Urinary bladder (tissue), 4 donors: ENCODE measurements around the gene CEP295NL. TPM values are rescaled to one million over a fixed set of nuclear protein-coding genes. Genes with fewer than 3 reads are reported as not detected.
"Not testable (repeated sequence)": the region's sequence is repeated elsewhere in the genome, so short reads cannot be mapped to it uniquely, and the experiment has no call there.

Experiments used
- DNase-seq: peaks from one replicate; pipeline ENCODE4 v3.0.0-alpha.2; 2015; ENCODE audit errors: extremely low spot score
- H3K27ac ChIP-seq: one replicate; pipeline ENCODE4 v1.5.1; 2013; ENCODE audit warnings: low read depth, mild to moderate bottlenecking, moderate library complexity
- H3K36me3 ChIP-seq: one replicate; pipeline ENCODE4 v1.6.1; 2013; ENCODE audit warnings: mild to moderate bottlenecking, moderate library complexity; ENCODE audit not compliant: insufficient read depth
- H3K4me1 ChIP-seq: one replicate; pipeline ENCODE4 v1.6.1; 2013; ENCODE audit warnings: mild to moderate bottlenecking, moderate library complexity; ENCODE audit not compliant: insufficient read depth
- H3K4me3 ChIP-seq: one replicate; pipeline ENCODE4 v1.5.1; 2013; ENCODE audit warnings: low read depth, low read length
- WGBS: extraction: QIAGEN DNeasy Blood & Tissue Kit; methylation state at CpG from one replicate; pipeline ENCODE4 v1.1.7; 2013; 5-methylcytosine and 5-hydroxymethylcytosine counted together
- polyA plus RNA-seq: library from polyadenylated mRNA; stranded (reverse); fragments of 200-250 nt; gene quantifications from one replicate; pipeline ENCODE4 v1.2.3, GENCODE V29; 2013
- total RNA-seq: library from RNA; depleted of rRNA; stranded (reverse); fragments of >200 nt; gene quantifications from one replicate; pipeline ENCODE4 v1.2.3, GENCODE V29; 2014
- donor health status: healthy with polysubstance abuse.
- donor health status: healthy.

The CEP295NL gene
- total and polyA plus RNA-seq, 2 donors = 0.28 to 4.8 TPM

- peak overlapping the region; percentile 84 for H3K27ac ChIP-seq
- DNase-seq = no peak
- 27% methylated on average over 14 of the region's 14 CpGs for WGBS
- H3K4me3 ChIP-seq = no peak overlapping the region
- no peaks in the 10 kb centered on the region for H3K36me3 ChIP-seq
- no peaks in the 10 kb centered on the region for H3K4me1 ChIP-seq
Observed at GRCh38 chr17:78882540-78883088, 20.4 kb downstream of the CEP295NL start.

- 18% methylated on average over 28 of the region's 28 CpGs for WGBS
- peak overlapping the region; percentile 66 for H3K27ac ChIP-seq
- no peaks in the 10 kb centered on the region for H3K36me3 ChIP-seq
- H3K4me3 ChIP-seq = no peak overlapping the region
- peak; percentile 47 for DNase-seq
- no peaks in the 10 kb centered on the region for H3K4me1 ChIP-seq
Observed at GRCh38 chr17:78879635-78880186, 23.3 kb downstream of the CEP295NL start.

GRCh38 chr17:78878871-78879527, 24.0 kb downstream of the CEP295NL start:
- Histone ChIP-seq H3K4me1 (no peaks in the 10 kb centered on the region), H3K27ac (peak overlapping the region; percentile 66), H3K36me3 (no peaks in the 10 kb centered on the region), H3K4me3 (no peak overlapping the region)
- WGBS = 77% methylated on average over 14 of the region's 14 CpGs
- DNase-seq = no peak

- no peaks in the 10 kb centered on the region for H3K36me3 ChIP-seq
- H3K4me1 ChIP-seq = no peaks in the 10 kb centered on the region
- no peak overlapping the region for H3K27ac ChIP-seq
- no peak for DNase-seq
- H3K4me3 ChIP-seq = no peak overlapping the region
- 89% methylated on average over 15 of the region's 15 CpGs for WGBS
Observed at GRCh38 chr17:78878261-78878660, 24.7 kb downstream of the CEP295NL start.

DNA sequence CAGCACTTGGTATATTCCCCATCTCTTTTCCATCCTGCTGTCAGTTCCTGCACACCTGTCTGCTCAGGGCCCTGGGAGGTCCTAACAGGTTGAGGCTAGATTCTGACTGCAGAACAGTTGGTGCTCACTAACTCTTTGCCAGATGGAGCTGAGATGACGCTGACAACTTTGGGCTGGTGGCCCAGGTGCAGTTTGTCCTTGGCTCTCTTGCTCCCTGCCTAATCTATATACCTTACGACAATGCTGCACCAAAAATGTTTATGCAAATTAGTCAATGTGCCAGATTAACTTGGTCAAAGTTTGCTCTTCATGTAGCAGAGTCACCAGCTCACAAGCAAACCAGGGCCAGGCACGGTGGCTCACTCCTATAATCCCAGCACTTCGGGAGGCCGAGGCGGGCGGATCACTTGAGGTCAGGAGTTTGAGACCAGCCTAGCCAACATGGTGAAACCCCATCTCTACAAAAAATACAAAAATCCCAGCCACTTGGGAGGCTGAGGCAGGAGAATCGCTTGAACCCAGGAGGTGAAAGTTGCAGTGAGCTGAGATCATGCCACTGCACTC, 26.0 kb downstream of the CEP295NL start:
- H3K36me3 ChIP-seq, H3K4me3 ChIP-seq, H3K27ac ChIP-seq, DNase-seq, H3K4me1 ChIP-seq: not testable (repeated sequence)
- WGBS = 90% methylated on average over 8 of the region's 8 CpGs

DNA sequence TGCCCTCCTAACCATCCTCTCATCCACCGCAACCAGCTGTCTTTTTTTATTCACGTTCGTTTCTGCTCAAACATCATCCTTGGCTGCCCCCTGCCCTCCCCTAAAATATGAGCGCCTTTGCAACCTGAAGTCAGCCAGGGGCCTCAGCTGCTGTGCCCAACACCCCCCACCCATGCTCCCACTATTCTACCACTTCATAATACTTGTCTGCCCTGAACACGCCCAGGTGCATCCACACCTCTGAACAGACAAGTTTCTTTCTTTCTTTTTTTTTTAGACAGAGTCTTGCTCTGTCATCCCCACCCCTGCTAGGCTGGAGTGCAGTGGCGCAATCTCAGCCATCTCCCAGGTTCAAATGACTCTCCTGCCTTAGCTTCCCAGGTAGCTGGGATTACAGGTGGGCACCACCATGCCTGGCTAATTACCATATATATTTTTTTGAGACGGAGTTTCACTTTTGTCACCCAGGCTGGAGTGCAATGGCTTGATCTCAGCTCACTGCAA, 26.9 kb downstream of the CEP295NL start:
- no peak for DNase-seq
- Histone ChIP-seq H3K4me1 (no peaks in the 10 kb centered on the region), H3K4me3 (no peak overlapping the region), H3K36me3 (no peaks in the 10 kb centered on the region), H3K27ac (no peak overlapping the region)
- WGBS = 78% methylated on average over 7 of the region's 7 CpGs

DNA sequence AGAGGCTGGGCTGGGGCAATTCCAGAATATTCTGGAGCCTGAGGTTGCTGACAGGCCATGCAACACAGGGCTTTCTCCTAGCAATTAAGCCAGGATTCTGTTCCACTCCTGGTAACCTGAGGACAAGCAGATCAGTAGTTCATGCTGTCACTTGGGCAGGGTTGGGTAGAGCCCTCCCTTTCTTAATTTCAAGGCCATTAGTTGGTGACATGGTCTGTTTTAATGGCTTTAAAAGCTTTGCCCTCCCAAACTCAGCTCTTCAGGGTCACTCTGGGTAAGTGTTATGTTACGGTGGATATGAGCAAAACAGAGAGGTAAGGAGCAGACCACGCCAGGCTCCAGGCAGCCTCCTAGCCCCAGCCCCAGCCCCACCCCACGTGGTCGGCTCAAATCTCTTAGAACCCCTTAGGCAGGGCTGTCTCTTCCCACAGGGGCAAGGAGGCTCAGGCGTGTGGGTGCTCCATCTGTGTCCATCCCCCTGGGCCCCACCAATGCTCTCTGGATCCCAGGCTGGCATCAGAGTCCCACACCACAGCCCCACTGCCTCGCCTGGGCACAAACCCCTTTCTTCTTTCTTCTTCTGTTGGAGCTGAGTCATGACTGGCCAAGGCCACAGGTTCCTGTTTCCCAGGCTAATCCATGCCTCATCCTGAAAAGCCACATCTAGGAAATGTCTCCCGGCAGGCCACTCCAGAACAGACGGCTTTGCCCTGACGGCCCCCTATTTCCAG, 27.5 kb downstream of the CEP295NL start:
- WGBS = 62% methylated on average over 9 of the region's 9 CpGs
- no peaks in the 10 kb centered on the region for H3K4me1 ChIP-seq

DNA sequence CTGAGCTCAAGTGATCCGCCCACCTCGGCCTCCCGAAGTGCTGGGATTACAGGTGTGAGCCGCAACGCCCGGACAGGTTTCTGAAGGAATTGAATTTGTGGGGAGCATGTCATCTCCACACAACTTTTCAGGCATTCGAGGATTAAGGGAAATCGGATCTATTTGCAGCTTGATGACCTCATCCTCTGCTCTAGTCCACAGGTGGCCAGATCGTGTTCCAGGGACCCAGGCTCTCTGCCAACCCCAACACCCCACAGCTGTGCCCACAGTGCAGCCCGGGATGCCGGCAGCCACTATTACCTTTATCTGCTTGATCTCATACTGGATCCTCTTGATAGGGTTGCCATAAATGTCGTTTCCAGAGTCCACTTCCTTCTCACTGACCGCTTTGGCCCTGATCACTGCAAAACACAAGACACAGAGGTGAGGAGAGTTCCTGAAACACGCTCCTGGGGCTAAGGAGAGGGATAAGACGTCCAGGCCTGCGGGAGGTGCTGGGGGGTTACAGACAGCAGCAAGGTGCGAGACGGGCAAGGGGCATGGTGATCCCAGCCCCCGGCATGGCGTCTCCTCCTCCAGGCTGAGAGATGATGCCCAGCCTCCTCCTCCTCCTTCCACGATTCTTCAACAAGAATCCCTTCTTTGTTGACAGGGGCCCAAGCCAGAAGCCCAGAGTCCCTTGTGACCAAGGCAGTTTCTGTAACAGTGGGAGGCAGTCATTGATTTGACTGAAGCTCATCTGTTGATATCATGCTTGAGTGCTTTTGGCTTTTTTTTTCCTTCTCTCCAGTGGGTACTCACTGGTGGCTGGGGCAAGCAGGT, 29.3 kb downstream of the CEP295NL start:
- Histone ChIP-seq H3K36me3 (no peaks in the 10 kb centered on the region), H3K4me1 (no peaks in the 10 kb centered on the region), H3K27ac (no peak overlapping the region), H3K4me3 (no peak overlapping the region)
- DNase-seq = no peak
- 62% methylated on average over 21 of the region's 21 CpGs for WGBS

More for the DNA sequence above, 27.5 kb downstream of the CEP295NL start:
- no peaks in the 10 kb centered on the region for H3K36me3 ChIP-seq
- DNase-seq = no peak
- no peak overlapping the region for H3K27ac ChIP-seq
- no peak overlapping the region for H3K4me3 ChIP-seq

DNA sequence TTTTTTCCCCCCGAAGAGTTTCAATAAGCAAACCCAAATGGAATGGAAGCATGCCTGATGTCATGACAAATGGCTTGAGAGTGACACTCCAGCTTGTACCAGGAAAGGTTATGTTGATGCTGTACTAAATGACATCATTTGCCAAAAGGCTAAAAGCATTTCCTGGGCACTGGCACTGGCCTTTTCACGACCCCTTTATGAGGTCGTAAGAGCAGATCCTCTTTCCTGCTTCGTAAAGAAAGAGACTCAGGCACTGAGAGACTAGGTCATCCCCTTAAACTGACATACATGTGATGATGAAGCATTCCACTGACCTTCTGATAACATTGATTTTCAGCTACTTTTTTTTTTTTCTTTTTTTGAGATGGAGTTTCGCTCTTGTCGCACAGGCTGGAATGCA, 30.5 kb downstream of the CEP295NL start:
- no peak overlapping the region for H3K4me3 ChIP-seq
- H3K36me3 ChIP-seq = no peaks in the 10 kb centered on the region
- WGBS = 80% methylated on average over 6 of the region's 6 CpGs
- DNase-seq = no peak
- H3K27ac ChIP-seq = no peak overlapping the region
- H3K4me1 ChIP-seq = no peaks in the 10 kb centered on the region

GRCh38 chr17:78870621-78871020, 32.4 kb downstream of the CEP295NL start:
- no peaks in the 10 kb centered on the region for H3K4me1 ChIP-seq
- H3K4me3 ChIP-seq = no peak overlapping the region
- DNase-seq = no peak
- no peaks in the 10 kb centered on the region for H3K36me3 ChIP-seq
- no peak overlapping the region for H3K27ac ChIP-seq
- 82% methylated on average over 15 of the region's 15 CpGs for WGBS

DNA sequence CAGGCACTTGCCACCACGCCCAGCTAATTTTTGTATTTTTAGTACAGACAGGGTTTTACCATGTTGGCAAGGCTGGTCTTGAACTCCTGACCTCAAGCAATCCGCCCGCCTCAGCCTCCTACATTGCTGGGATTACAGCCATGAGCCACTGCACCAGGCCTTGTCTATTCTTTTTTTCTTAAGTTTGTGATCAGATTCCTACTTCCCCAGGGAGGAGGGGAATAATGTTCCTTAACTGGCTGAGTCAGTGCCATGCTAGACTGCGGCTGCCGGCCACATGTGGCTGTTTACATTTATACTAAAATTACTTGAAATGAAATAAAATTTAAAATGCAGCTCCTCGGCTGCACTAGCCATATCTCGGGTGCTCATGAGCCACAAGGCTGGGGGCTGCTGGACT, 34.6 kb downstream of the CEP295NL start:
- no peak overlapping the region for H3K27ac ChIP-seq
- no peak for DNase-seq
- no peaks in the 10 kb centered on the region for H3K36me3 ChIP-seq
- no peak overlapping the region for H3K4me3 ChIP-seq
- H3K4me1 ChIP-seq = no peaks in the 10 kb centered on the region
- 65% methylated on average over 7 of the region's 7 CpGs for WGBS

GRCh38 chr17:78867046-78867445, 36.0 kb downstream of the CEP295NL start:
- H3K4me1 ChIP-seq = not testable (repeated sequence)

More at GRCh38 chr17:78867046-78867445, 36.0 kb downstream of the CEP295NL start:
- H3K4me3 ChIP-seq, H3K36me3 ChIP-seq, DNase-seq, H3K27ac ChIP-seq: not testable (repeated sequence)
- 67% methylated on average over 3 of the region's 3 CpGs for WGBS
